WI38 (cell line): ENCODE data around the gene AHDC1.

Experiments used
- H3K4me3 ChIP-seq: 2 replicates; pipeline ENCODE4 v1.5.1; 2011; ENCODE audit warnings: low read depth, mild to moderate bottlenecking, control low read depth, low read length
- CTCF ChIP-seq: IDR thresholded peaks from 2 replicates; pipeline ENCODE4 v1.5.1; 2012; ENCODE audit warnings: low read depth, mild to moderate bottlenecking, control low read depth, low read length

Gene AHDC1

DNA sequence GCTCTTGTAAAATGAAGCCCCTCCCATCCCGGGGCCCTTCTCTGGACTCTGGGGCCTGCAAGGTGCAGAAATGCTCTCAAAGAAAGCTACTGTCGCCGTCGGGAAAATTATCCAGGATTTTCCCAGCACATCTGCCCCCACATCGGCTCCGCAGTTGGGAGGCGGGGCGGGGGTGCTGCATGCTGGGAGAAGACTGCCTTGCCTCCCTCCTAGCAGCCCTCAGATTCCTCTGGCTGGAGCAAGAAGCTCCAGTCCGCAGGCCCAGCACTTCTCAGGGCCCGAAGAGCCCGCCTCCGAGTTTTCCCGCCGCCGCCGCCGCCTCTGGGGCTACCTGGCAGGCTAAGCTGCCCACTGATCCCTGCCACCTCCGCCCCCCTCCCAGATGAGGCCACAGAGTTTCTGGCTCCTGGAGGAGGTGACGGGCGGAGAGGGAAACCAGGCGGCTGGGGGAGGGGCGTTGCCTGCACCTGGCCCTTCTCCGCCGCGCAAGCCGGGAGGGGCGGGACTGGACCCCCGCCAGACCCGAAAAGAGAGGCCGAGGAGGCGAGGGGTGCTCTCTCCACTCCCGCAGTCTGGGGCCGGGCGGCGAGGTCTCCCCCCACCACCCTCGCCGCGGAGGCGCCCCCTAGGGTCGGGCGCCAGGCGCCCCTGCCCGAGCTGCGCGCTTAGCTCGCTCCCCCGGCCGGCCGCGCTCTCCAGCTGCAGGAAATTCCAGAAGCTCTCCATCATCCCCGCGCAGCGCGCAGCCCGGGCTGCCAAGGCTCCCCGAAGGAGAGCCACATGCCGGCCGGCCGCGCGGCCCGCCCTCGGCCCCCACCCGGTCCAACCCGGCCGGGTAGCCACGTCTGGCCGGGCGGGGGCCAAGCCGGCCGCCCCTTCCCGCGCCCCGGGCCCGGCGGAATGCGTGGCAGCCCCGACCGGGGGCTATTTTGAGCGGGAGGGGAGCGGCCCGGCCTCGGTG is 28.8 kb downstream of the AHDC1 start:
- TF ChIP-seq CTCF: peak; percentile 33
- H3K4me3 ChIP-seq: peak overlapping the region; percentile 51

DNA sequence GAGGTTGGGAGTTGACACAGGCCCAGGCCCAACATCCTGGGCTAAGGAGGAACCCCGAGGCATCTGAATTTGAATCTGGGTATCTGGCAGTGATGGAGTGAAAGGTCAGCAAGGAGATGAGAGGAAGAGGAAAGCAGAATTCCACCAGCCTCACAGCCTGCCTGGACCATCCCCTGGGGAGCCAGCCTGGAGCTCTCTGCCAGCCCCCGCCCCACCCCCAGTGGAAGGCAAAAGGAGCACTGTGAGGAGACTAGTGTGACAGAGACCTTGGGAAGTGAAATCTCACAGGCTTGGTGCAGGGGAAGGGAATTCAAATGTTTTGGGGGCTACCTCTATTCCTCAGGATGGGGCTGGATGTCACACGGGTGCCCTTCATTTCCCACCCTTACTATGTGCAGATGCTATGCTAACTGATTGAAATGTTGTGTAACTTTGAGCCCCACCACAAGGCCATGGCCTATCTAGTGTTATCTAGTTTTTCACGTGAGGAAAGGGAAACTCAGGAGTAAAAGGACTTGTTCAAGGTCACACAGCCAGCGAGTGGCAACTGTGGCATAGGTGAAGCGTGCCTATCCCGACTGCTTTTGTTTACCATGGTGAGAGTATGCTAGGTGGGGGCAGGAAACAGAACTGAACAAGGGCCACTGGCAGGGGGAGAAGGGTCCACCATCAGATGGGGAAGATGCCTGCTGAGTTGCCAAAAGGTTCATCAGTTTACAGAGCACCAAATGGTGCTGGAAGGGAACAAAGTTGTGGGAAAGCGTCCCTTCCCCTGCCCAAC is 29.8 kb downstream of the AHDC1 start:
- no peak for TF ChIP-seq CTCF
- no peak overlapping the region for H3K4me3 ChIP-seq

DNA sequence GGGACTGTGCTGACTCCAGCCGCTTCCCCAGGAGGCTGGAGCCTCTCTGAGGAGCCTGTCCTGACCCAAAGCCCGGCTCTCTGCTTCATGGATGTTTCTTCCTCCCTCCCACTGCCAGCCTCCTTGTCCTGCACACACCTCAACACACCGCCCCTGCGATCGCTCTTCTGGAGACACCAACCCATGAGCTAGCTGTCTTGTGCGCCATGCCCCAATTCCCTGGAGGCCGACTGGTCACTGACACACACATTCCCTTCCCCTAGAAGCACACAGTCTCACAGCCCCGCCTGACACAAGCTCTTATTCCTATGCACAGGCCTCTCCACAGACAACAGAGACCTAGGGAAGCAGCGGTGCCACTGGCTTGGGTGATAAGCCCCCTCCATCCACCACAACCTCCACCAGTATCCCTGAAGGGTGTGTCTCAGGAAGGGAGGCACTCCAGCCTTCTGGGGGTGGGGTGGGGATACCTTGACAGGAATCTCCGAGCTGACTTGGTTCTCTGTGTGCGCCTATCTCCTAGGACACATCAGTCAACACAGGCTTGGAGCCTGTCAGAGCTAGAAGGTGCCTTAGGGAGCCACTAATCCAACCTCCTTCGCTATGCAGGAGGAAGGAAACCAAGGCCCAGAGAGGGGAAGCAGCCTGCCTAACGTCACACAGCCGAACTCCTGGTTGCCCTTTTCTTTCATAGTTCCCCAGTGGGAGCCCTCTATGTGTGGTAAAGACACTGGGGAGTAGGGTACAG is 31.1 kb downstream of the AHDC1 start:
- no peak for TF ChIP-seq CTCF
- no peak overlapping the region for H3K4me3 ChIP-seq

GRCh38 chr1:27572019-27572678 is 31.8 kb downstream of the AHDC1 start:
- TF ChIP-seq CTCF: no peak
- no peak overlapping the region for H3K4me3 ChIP-seq

DNA sequence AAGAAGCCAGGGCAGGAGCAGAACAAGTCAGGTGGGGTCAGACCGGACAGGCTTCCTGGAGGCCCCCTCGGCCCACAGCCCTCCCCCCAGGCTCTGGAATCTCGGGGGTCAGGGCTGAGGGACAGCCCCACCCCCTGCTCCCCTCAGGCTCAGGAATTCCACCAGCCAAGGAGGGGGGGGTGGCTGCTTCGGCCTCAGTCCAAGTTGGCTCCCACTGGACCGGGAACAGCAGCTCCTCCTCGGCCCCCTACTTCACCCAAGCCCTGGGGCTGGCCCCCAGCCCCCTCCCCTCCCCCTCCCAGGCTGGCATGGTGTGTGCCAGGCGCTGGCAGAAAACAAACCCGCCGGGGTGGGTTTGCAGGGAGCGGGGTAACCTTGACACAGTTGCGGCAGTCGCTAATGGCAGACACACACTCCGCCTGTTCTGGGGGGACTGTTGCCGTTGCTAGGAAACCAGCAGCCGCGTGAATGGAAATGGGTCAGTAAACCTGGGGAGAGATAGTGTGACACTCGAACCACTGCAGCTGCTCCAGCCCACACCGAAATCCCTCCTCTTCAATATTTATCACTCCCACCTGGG is 32.4 kb downstream of the AHDC1 start:
- H3K4me3 ChIP-seq: no peak overlapping the region
- no peak for TF ChIP-seq CTCF

DNA sequence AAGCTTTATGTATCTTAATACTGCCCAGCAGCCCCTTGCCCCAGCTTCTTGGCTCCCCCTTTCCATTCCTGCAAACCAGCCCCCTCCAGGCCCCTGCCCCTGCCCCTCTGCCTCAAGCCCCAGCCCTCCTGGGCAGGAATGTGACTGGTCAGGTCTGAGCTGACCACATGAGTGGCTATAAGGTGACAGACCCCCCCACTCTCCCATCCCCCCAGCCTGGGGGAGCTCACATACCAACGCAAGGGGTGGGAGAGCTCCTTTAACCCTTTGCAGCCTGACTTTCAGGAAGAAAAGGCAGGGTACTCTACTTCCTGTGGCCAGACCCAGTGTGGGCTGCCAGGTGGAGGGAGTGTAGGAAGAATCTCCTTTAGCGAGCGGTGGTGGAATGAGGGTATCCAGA is 33.2 kb downstream of the AHDC1 start:
- no peak overlapping the region for H3K4me3 ChIP-seq
- no peak for TF ChIP-seq CTCF
